GM21390 (cell line): Measurements from ENCODE around the gene PRKAB1.
A peak's percentile ranks its signal among the peaks of the same experiment; 100 is the strongest.

Experiments used
- ATAC-seq: cut with Tn5 transposase; IDR thresholded peaks from one replicate; pipeline ENCODE4 v1.9.1; 2021; ENCODE audit not compliant: unreplicated experiment

The PRKAB1 gene

GRCh38 chr12:119661882-119662281, 6.1 kb upstream of the PRKAB1 start:
- ATAC-seq: no peak

GRCh38 chr12:119664642-119665041, 3.3 kb upstream of the PRKAB1 start:
- ATAC-seq: no peak

GRCh38 chr12:119665164-119665929, 2.6 kb upstream of the PRKAB1 start:
- no peak for ATAC-seq

GRCh38 chr12:119666226-119666795, 1.6 kb upstream of the PRKAB1 start:
- ATAC-seq: no peak

- ATAC-seq: peak; percentile 16
Observed at GRCh38 chr12:119666900-119667576, 895 bp upstream of the PRKAB1 start.

GRCh38 chr12:119668324-119668841, 450 bp downstream of the PRKAB1 start:
- no peak for ATAC-seq

- ATAC-seq: no peak
Observed at GRCh38 chr12:119669744-119670472, 2.0 kb downstream of the PRKAB1 start.

GRCh38 chr12:119671070-119671469, 3.1 kb downstream of the PRKAB1 start:
- no peak for ATAC-seq

- no peak for ATAC-seq
Observed at GRCh38 chr12:119672194-119672593, 4.3 kb downstream of the PRKAB1 start.

- no peak for ATAC-seq
Observed at GRCh38 chr12:119673634-119674033, 5.7 kb downstream of the PRKAB1 start.

- no peak for ATAC-seq
Observed at GRCh38 chr12:119674560-119674959, 6.6 kb downstream of the PRKAB1 start.

GRCh38 chr12:119676022-119676421, 8.1 kb downstream of the PRKAB1 start:
- no peak for ATAC-seq

GRCh38 chr12:119676573-119676972, 8.6 kb downstream of the PRKAB1 start:
- no peak for ATAC-seq

GRCh38 chr12:119678459-119678858, 10.5 kb downstream of the PRKAB1 start:
- ATAC-seq: no peak

GRCh38 chr12:119679081-119679480, 11.1 kb downstream of the PRKAB1 start:
- ATAC-seq: no peak

- ATAC-seq: no peak
Observed at GRCh38 chr12:119679490-119679889, 11.6 kb downstream of the PRKAB1 start.

- ATAC-seq: no peak
Observed at GRCh38 chr12:119681111-119681510, 13.2 kb downstream of the PRKAB1 start.

- peak; percentile 66 for ATAC-seq
Observed at GRCh38 chr12:119681728-119682638, 14.1 kb downstream of the PRKAB1 start.

GRCh38 chr12:119682639-119683252, 14.8 kb downstream of the PRKAB1 start:
- ATAC-seq: peak; percentile 38

GRCh38 chr12:119683413-119683812, 15.5 kb downstream of the PRKAB1 start:
- ATAC-seq: no peak
